DND-41 (cell line): ENCODE data around the gene PPP4R2.

ENCODE experiments used
- ATAC-seq: fragments of 200-7000 bp; cut with Tn5 transposase; 3 replicates; pipeline ENCODE4 v1.9.1; 2021; ENCODE audit warnings: low read depth; ENCODE audit not compliant: insufficient read depth
- DNase-seq: peaks from one replicate; pipeline ENCODE4 v3.0.0-alpha.2; 2020
- H2AFZ ChIP-seq: 2 replicates; pipeline ENCODE4 v1.6.0; 2012; ENCODE audit warnings: low read depth, low read length
- H3K27ac ChIP-seq: 2 replicates; pipeline ENCODE4 v1.5.1; 2012; ENCODE audit warnings: low read length, inconsistent platforms
- H3K27me3 ChIP-seq: fragments of 200-600 bp; sonication (generic); 2 replicates; pipeline ENCODE4 v1.6.0; 2012; ENCODE audit warnings: low read length, mild to moderate bottlenecking, inconsistent platforms; ENCODE audit not compliant: insufficient read depth, poor library complexity
- H3K36me3 ChIP-seq: 2 replicates; pipeline ENCODE4 v1.5.1; 2012; ENCODE audit warnings: low read length, inconsistent platforms; ENCODE audit not compliant: insufficient read depth
- H3K4me1 ChIP-seq: 2 replicates; pipeline ENCODE4 v1.5.1; 2012; ENCODE audit warnings: mild to moderate bottlenecking, low read length; ENCODE audit not compliant: insufficient read depth
- H3K4me2 ChIP-seq: 2 replicates; pipeline ENCODE4 v1.6.0; 2012; ENCODE audit warnings: mild to moderate bottlenecking, moderate library complexity, low read length, inconsistent platforms; ENCODE audit not compliant: insufficient read depth
- H3K4me3 ChIP-seq, 2 experiments: fragments of 200-600 bp in 1 of 2; shearing (Covaris generic) in 1 of 2; 2 replicates each; pipeline ENCODE4 v1.5.1; 2012 to 2016; ENCODE audit warnings: inconsistent platforms in 2 of 2, low read length in 2 of 2, mild to moderate bottlenecking in 2 of 2, low read depth in 1 of 2, moderate library complexity in 1 of 2
- H3K79me2 ChIP-seq: 2 replicates; pipeline ENCODE4 v1.6.0; 2012; ENCODE audit warnings: low read length, inconsistent platforms; ENCODE audit not compliant: insufficient read depth
- H3K9ac ChIP-seq: 2 replicates; pipeline ENCODE4 v1.6.0; 2012; ENCODE audit warnings: low read depth, mild to moderate bottlenecking, inconsistent platforms, low read length, moderate library complexity
- H3K9me3 ChIP-seq: 2 replicates; pipeline ENCODE4 v1.5.1; 2012; ENCODE audit warnings: low read length, moderate library complexity, mild to moderate bottlenecking, inconsistent platforms; ENCODE audit not compliant: insufficient read depth, severe bottlenecking
- H4K20me1 ChIP-seq: 2 replicates; pipeline ENCODE4 v1.6.0; 2012; ENCODE audit warnings: low read length; ENCODE audit not compliant: insufficient read depth
- CTCF ChIP-seq: IDR thresholded peaks from 2 replicates; pipeline ENCODE4 v1.5.1; 2012; ENCODE audit warnings: borderline replicate concordance, low read length, moderate library complexity, mild to moderate bottlenecking; ENCODE audit not compliant: poor library complexity, severe bottlenecking; ENCODE audit errors: extremely low read depth
- EZH2 ChIP-seq: IDR thresholded peaks from 3 replicates; pipeline ENCODE4 v1.6.1; 2012; ENCODE audit warnings: borderline replicate concordance, low read depth, mild to moderate bottlenecking, moderate library complexity, low read length, inconsistent platforms; ENCODE audit not compliant: severe bottlenecking

Gene PPP4R2

GRCh38 chr3:72976281-72976741 is 20.3 kb upstream of the PPP4R2 start:
- no peak for ATAC-seq
- Histone ChIP-seq H3K9ac (no peak overlapping the region), H3K27me3 (no peaks in the 10 kb centered on the region), H3K9me3 (no peaks in the 10 kb centered on the region), H4K20me1 (no peaks in the 10 kb centered on the region; the same call in 1 of the 2 replicates), H3K4me1 (no peaks in the 10 kb centered on the region), H3K79me2 (no peaks in the 10 kb centered on the region), H3K4me3 (no peak overlapping the region), H3K36me3 (peaks cover 55% of the 10 kb centered on the region), H3K4me2 (no peak overlapping the region), H2AFZ (no peak overlapping the region), H3K27ac (no peak overlapping the region)
- DNase-seq = no peak
- TF ChIP-seq CTCF (no peak), EZH2 (no peak)

- ATAC-seq (no peak), DNase-seq (no peak)
- no peak overlapping the region for H3K9ac ChIP-seq
- peaks cover 47% of the 10 kb centered on the region; the same call in 1 of the 2 replicates for H3K36me3 ChIP-seq
- H3K4me1 ChIP-seq = no peaks in the 10 kb centered on the region
- TF ChIP-seq CTCF = peak; percentile 25
- no peak for TF ChIP-seq EZH2
- H3K27me3 ChIP-seq = no peaks in the 10 kb centered on the region
- H3K27ac ChIP-seq = no peak overlapping the region
- H3K9me3 ChIP-seq = no peaks in the 10 kb centered on the region
- H3K4me3 ChIP-seq = no peak overlapping the region
- H2AFZ ChIP-seq = no peak overlapping the region
- H3K4me2 ChIP-seq = no peak overlapping the region
- H3K79me2 ChIP-seq = no peaks in the 10 kb centered on the region
- H4K20me1 ChIP-seq = no peaks in the 10 kb centered on the region; the same call in 1 of the 2 replicates
Measured at GRCh38 chr3:72977060-72977808, 19.4 kb upstream of the PPP4R2 start.

- ATAC-seq = peak; percentile 22; the same call in 1 of the 3 replicates
- H3K79me2 ChIP-seq = no peaks in the 10 kb centered on the region
- no peaks in the 10 kb centered on the region for H3K4me1 ChIP-seq
- no peak overlapping the region for H3K4me2 ChIP-seq
- peaks cover 9% of the 10 kb centered on the region for H3K36me3 ChIP-seq
- H2AFZ ChIP-seq = no peak overlapping the region
- H3K4me3 ChIP-seq = no peak overlapping the region
- no peaks in the 10 kb centered on the region for H3K9me3 ChIP-seq
- no peak for DNase-seq
- H3K9ac ChIP-seq = no peak overlapping the region
- TF ChIP-seq EZH2 (no peak), CTCF (no peak)
- no peak overlapping the region for H3K27ac ChIP-seq
- H3K27me3 ChIP-seq = no peaks in the 10 kb centered on the region
- no peaks in the 10 kb centered on the region for H4K20me1 ChIP-seq
Measured at GRCh38 chr3:72982609-72983366, 13.8 kb upstream of the PPP4R2 start.
